Measurements from ENCODE around the gene POLDIP2.

The POLDIP2 gene

GRCh38 chr17:28334666-28335200 is 22.6 kb downstream of the POLDIP2 start:
- DNase-seq = no peak

GRCh38 chr17:28334171-28334570 is 23.2 kb downstream of the POLDIP2 start:
- DNase-seq = no peak

GRCh38 chr17:28333083-28333746 is 24.1 kb downstream of the POLDIP2 start:
- DNase-seq = no peak

GRCh38 chr17:28331891-28332420 is 25.4 kb downstream of the POLDIP2 start:
- no peak for DNase-seq

- DNase-seq = no peak
Measured at GRCh38 chr17:28330671-28331070, 26.7 kb downstream of the POLDIP2 start.

- no peak for DNase-seq
Measured at GRCh38 chr17:28328325-28328724, 29.0 kb downstream of the POLDIP2 start.

GRCh38 chr17:28327709-28328108 is 29.6 kb downstream of the POLDIP2 start:
- DNase-seq = no peak

- DNase-seq = no peak
Measured at GRCh38 chr17:28327031-28327607, 30.2 kb downstream of the POLDIP2 start.

GRCh38 chr17:28326114-28326513 is 31.2 kb downstream of the POLDIP2 start:
- no peak for DNase-seq

- no peak for DNase-seq
Measured at GRCh38 chr17:28325211-28325610, 32.1 kb downstream of the POLDIP2 start.

- no peak for DNase-seq
Measured at GRCh38 chr17:28324781-28325180, 32.5 kb downstream of the POLDIP2 start.

GRCh38 chr17:28324267-28324745 is 33.0 kb downstream of the POLDIP2 start:
- no peak for DNase-seq

- no peak for DNase-seq
Measured at GRCh38 chr17:28320215-28321061, 36.9 kb downstream of the POLDIP2 start.

- no peak for DNase-seq
Measured at GRCh38 chr17:28319598-28319935, 37.8 kb downstream of the POLDIP2 start.

- DNase-seq = peak; percentile 84 to 95
Measured at GRCh38 chr17:28318759-28319597, 38.3 kb downstream of the POLDIP2 start, which contains the start of gene TMEM97. Gene TMEM97, plus strand, starts transcription at chr17:28319200. Its CDS starts 40 bp downstream, at chr17:28319240.

GRCh38 chr17:28317966-28318758 is 39.2 kb downstream of the POLDIP2 start:
- DNase-seq = no peak

- no peak for DNase-seq
Measured at GRCh38 chr17:28317099-28317965, 40.0 kb downstream of the POLDIP2 start.

- DNase-seq = no peak
Measured at GRCh38 chr17:28315846-28316705, 41.3 kb downstream of the POLDIP2 start.

- no peak for DNase-seq
Measured at GRCh38 chr17:28313841-28314240, 43.5 kb downstream of the POLDIP2 start.
